Right atrium auricular region (tissue), 2 donors: ENCODE measurements around the gene PXDN. TPM values are rescaled to one million over a fixed set of nuclear protein-coding genes. Genes with fewer than 3 reads are reported as not detected.

Source experiments
- DNase-seq: peaks from one replicate; pipeline ENCODE4 v3.0.0-alpha.2; 2019; ENCODE audit warnings: low spot score
- H3K27ac ChIP-seq, 2 donors: fragments of 200-600 bp; sonication (generic); 1 replicate in 1 of 2; 2 replicates in 1 of 2; pipeline ENCODE4 v1.5.1; 2016 to 2019
- H3K27me3 ChIP-seq, 2 donors: fragments of 200-600 bp; sonication (generic); one replicate each; pipeline versions ENCODE4 v1.5.1 to v1.6.0; 2017 to 2019
- H3K36me3 ChIP-seq: fragments of 200-600 bp; sonication (generic); one replicate; pipeline ENCODE4 v1.5.1; 2016
- H3K4me1 ChIP-seq, 2 donors: fragments of 200-600 bp; sonication (generic); one replicate each; pipeline versions ENCODE4 v1.5.1 to v1.6.0; 2017 to 2019
- H3K4me3 ChIP-seq, 2 donors: fragments of 200-600 bp; sonication (generic); 1 replicate in 1 of 2; 2 replicates in 1 of 2; pipeline ENCODE4 v1.5.1; 2017 to 2019; ENCODE audit warnings: mild to moderate bottlenecking in 1 of 2, moderate library complexity in 1 of 2
- H3K9me3 ChIP-seq, 2 donors: fragments of 200-600 bp; sonication (generic); one replicate each; pipeline ENCODE4 v1.5.1; 2019
- total RNA-seq, 2 donors: library from RNA; depleted of rRNA; stranded (reverse); fragments of >200 nt; gene quantifications; one replicate each; pipeline ENCODE4 v1.1.0, GENCODE V29; 2016
- TF ChIP-seq, protein P1 (sequence below), 2 donors: fragments of 200-600 bp; sonication (generic); IDR thresholded peaks; one replicate each; pipeline ENCODE4 v1.5.1; 2019; ENCODE audit warnings: antibody characterized with exemption in 2 of 2

The PXDN gene
- total RNA-seq, 2 donors from 2014 or later = 25.4 to 26.9 TPM

DNA sequence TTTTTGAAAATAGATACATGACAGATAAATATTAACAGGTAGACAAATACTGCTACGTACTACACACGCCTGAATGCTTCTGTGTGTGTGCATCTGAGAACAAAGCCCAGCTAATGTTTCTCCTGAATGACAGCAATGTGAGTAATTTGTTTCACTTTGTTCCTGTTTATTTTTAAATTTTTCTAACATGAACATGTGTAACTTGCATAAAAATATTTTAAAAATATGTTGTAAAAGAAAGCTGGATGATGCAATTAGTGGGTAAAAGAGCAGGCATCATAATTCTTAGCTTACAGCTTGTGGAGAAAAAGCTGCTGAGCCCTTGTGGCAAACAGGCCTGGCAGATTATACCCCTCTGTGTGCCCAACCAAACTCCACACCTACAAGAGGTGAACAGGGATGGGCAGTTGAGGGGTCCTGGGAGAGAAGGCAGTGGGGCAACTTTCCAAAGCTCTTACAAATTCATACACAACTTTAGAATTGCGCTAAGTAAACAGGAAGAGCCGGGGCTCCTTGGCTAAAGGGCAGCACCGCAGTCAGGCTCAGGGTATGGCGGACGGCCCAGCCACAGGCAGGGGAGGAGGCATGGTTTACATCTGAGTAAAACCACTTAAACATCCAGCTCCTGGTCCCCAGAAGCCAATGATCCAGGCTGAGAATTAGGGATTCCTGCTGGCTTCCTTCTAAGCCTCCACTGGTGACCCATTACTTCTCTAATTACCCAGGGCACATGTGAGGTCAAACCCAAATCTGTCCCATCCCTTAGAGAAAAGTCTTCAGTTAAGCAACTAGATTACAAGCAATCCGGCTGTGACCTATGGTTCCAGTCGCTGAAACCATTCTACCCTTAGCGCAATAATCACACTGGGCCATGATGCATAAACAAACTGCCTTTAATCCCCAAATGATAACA, 14.0 kb downstream of the PXDN start:
- DNase-seq = peak; percentile 59
- Histone ChIP-seq H3K27me3 (no peaks in the 10 kb centered on the region), H3K36me3 (no peaks in the 10 kb centered on the region), H3K27ac (peak overlapping the region; percentile 75 to 76), H3K4me3 (no peak overlapping the region), H3K9me3 (peaks cover 2 to 3% of the 10 kb centered on the region in 2 donors), H3K4me1 (peaks cover 0 to 62% of the 10 kb centered on the region in 2 donors)
- TF ChIP-seq, protein P1, sequence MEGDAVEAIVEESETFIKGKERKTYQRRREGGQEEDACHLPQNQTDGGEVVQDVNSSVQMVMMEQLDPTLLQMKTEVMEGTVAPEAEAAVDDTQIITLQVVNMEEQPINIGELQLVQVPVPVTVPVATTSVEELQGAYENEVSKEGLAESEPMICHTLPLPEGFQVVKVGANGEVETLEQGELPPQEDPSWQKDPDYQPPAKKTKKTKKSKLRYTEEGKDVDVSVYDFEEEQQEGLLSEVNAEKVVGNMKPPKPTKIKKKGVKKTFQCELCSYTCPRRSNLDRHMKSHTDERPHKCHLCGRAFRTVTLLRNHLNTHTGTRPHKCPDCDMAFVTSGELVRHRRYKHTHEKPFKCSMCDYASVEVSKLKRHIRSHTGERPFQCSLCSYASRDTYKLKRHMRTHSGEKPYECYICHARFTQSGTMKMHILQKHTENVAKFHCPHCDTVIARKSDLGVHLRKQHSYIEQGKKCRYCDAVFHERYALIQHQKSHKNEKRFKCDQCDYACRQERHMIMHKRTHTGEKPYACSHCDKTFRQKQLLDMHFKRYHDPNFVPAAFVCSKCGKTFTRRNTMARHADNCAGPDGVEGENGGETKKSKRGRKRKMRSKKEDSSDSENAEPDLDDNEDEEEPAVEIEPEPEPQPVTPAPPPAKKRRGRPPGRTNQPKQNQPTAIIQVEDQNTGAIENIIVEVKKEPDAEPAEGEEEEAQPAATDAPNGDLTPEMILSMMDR (IDR thresholded peaks at IDR 0.05) = no peak

DNA sequence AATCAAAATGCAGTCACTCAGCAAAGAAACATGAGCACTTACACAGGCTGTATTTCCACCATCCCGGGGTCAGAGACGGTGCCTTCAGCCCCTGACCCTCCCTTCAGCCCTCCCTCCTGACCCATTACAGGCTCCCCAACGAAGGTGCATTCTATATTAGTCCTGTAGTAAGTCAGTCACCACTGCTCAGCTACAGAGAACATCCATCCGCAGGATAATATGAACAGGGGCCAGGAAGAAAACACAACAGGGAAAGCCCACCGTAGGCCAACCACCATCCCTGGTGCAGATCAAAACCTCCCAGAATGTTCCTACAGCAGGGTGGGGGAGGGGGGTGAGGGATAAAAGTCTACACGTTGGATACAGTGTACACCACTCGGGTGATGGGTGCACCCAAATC, 15.1 kb downstream of the PXDN start:
- DNase-seq = no peak
- Histone ChIP-seq H3K27me3 (no peaks in the 10 kb centered on the region), H3K27ac (peak overlapping the region; percentile 1 to 36), H3K4me3 (no peak overlapping the region), H3K9me3 (no peaks in the 10 kb centered on the region), H3K36me3 (no peaks in the 10 kb centered on the region), H3K4me1 (peaks cover 0 to 62% of the 10 kb centered on the region in 2 donors)
- TF ChIP-seq, protein P1 (IDR thresholded peaks at IDR 0.05) = no peak

DNA sequence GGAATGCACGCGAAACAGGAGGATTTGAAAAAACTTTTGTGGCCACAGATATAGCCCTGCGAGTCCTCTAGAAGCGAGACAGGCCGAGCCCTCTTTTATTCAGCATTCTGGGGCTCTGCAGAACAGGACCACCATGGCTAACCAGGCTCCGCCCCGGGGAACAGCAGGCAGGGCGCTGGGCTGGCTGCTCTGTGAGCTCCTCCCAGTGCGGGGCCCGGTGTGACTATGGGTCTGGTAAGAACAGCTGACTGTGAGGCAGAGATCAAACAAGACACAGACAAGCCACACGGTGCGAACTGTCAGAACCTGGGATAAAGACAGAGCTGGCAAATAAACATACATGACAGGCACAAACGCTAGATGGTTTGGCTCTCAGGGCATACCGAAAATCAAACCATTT, 15.5 kb downstream of the PXDN start:
- peak; percentile 59 for DNase-seq
- no peaks in the 10 kb centered on the region for H3K36me3 ChIP-seq
- H3K27ac ChIP-seq = peak overlapping the region; percentile 1 to 36
- TF ChIP-seq, protein P1 (IDR thresholded peaks at IDR 0.05) = no peak
- H3K4me1 ChIP-seq = peaks cover 0 to 62% of the 10 kb centered on the region in 2 donors
- H3K4me3 ChIP-seq = no peak overlapping the region
- H3K27me3 ChIP-seq = no peaks in the 10 kb centered on the region
- no peaks in the 10 kb centered on the region for H3K9me3 ChIP-seq

DNA sequence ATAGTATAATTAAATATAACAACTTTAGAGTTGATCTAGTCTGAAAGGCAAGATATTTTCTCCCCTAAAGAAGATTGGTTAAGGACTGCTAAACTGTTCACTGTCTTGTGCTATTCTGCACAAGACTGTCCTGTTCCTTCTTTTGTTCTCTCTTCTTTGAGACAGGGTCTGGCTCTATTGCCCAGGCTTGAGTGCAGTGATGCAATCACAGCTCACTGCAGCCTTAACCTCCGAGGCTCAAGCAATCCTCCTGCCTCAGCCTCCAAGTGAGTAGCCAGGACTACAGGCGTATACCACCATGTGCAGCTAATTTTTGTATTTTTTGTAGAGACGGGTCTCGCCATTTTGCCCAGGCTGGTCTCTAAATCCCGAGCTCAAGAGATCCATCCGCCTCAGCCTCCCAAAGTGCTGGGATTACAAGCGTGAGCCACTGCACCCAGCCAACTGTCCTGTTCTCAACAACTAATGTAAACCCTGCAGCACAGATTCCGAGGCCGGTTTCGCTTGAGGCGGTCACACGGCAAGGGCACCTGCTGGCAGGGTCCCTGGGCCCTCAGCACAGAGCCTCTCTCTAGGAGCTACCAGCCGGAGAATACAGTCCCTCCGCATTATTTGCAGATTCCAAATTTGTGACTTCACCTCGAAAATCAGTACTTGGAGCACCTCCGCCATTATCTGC, 16.4 kb downstream of the PXDN start:
- Histone ChIP-seq H3K27me3 (no peaks in the 10 kb centered on the region), H3K4me3 (no peak overlapping the region), H3K9me3 (no peaks in the 10 kb centered on the region), H3K4me1 (peaks cover 0 to 57% of the 10 kb centered on the region in 2 donors), H3K36me3 (no peaks in the 10 kb centered on the region), H3K27ac (peak overlapping the region in 1 of 2 donors; percentile 15)
- no peak for DNase-seq
- TF ChIP-seq, protein P1 (IDR thresholded peaks at IDR 0.05) = no peak

DNA sequence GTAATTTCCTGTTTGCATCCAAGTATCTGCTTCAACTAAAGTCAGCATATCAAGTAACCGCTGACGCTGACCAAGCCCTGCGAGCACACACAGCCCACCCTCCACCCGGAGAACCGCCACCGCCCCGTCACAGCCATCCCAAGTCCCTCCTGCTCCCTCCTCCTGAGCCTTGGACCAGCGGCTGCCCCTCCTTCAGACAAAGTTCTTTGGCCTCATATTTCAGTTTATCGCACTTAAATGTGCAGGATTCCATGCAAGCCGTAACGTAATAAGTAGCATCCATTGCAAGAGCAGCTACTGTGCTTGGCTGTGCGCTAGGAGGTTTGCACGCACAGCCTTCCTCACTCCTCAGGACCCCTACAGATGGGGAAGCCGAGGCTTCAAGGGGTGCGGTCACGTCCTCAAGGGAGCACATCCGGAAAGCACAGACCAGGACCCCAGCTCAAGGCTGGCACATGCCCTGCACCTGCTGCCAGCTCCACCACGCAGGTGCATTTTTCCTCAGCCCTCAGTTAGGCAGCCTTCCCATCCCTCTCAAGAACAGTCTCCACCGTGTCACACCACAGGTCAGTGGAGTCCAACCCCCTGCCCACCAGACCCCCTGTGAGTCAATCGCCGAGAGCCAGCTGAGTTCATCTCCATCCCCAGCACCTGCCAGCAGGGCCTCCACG, 17.1 kb downstream of the PXDN start:
- Histone ChIP-seq H3K4me1 (peaks cover 0 to 55% of the 10 kb centered on the region in 2 donors), H3K36me3 (no peaks in the 10 kb centered on the region), H3K9me3 (no peaks in the 10 kb centered on the region), H3K27ac (peak overlapping the region; percentile 15 to 24), H3K4me3 (peak overlapping the region in 1 of 2 donors; percentile 5), H3K27me3 (no peaks in the 10 kb centered on the region)
- peak; percentile 58 for DNase-seq
- TF ChIP-seq, protein P1 (IDR thresholded peaks at IDR 0.05) = no peak
